Measurements from ENCODE around the gene GLCCI1.
A peak's percentile ranks its signal among the peaks of the same experiment; 100 is the strongest.

Gene GLCCI1

DNA sequence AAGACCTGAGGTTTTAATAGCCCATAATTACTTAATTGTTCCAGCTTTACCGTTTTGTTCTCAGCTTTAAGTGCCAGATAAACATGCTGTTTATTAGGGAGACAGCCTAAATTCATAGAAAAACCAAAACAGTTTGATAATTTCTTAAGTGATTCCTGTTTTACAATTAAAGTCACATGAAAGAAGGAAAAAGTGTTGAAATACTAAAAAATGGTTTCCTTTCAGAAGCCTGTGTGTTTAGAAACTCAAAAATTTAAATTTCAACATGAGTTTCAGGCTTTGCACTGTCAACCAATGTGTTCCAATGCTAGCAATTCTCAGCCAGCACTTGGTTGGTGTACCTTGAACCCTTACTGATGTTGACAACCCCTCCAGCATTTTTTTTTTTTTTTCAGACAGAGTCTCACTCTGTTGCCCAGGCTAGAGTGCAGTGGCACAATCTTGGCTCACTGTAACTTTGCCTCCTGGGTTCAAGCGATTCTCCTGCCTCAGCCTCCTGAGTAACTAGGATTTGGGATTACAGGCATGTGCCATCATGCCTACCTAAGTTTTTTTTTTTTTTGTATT lies 158.1 kb downstream of the GLCCI1 start:
- Histone ChIP-seq H3K9ac (ENCODE audit: low read depth, low read length, poor library complexity, severe bottlenecking) (peak overlapping the region; percentile 70), H3K4me2 (ENCODE audit: low read depth, low read length, poor library complexity, severe bottlenecking) (peak overlapping the region; percentile 54), H3K9me3 (ENCODE audit: insufficient read depth, low read depth, low read length) (no peaks in the 10 kb centered on the region), H3K4me1 (ENCODE audit: insufficient read depth, low read length, poor library complexity, severe bottlenecking) (peaks cover 71% of the 10 kb centered on the region), H3K9me2 (replicated peaks; ENCODE audit: low read depth, low read length) (no peaks in the 10 kb centered on the region), H3K36me3 (ENCODE audit: insufficient read depth, low read length) (no peaks in the 10 kb centered on the region), H2AFZ (ENCODE audit: low read length) (peak overlapping the region; percentile 14; the same call in 1 of the 2 replicates), H3K79me2 (ENCODE audit: insufficient read depth, low read length) (no peaks in the 10 kb centered on the region), H3K4me3 (ENCODE audit: low read length, poor library complexity, severe bottlenecking) (no peak overlapping the region), H3K27me3 (ENCODE audit: insufficient read depth, low read length, poor library complexity, severe bottlenecking) (no peaks in the 10 kb centered on the region), H3F3A (ENCODE audit: low read depth) (peaks cover 6% of the 10 kb centered on the region; the same call in 1 of the 2 replicates), H4K20me1 (ENCODE audit: insufficient read depth, low read length, poor library complexity, severe bottlenecking) (no peaks in the 10 kb centered on the region)
- no peak for TF ChIP-seq EZH2phosphoT487 (IDR thresholded peaks at IDR 0.05; ENCODE audit: borderline replicate concordance)
- TF ChIP-seq, protein P1, sequence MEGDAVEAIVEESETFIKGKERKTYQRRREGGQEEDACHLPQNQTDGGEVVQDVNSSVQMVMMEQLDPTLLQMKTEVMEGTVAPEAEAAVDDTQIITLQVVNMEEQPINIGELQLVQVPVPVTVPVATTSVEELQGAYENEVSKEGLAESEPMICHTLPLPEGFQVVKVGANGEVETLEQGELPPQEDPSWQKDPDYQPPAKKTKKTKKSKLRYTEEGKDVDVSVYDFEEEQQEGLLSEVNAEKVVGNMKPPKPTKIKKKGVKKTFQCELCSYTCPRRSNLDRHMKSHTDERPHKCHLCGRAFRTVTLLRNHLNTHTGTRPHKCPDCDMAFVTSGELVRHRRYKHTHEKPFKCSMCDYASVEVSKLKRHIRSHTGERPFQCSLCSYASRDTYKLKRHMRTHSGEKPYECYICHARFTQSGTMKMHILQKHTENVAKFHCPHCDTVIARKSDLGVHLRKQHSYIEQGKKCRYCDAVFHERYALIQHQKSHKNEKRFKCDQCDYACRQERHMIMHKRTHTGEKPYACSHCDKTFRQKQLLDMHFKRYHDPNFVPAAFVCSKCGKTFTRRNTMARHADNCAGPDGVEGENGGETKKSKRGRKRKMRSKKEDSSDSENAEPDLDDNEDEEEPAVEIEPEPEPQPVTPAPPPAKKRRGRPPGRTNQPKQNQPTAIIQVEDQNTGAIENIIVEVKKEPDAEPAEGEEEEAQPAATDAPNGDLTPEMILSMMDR (conservative IDR thresholded peaks at IDR 0.05; ENCODE audit: low read length): no peak

DNA sequence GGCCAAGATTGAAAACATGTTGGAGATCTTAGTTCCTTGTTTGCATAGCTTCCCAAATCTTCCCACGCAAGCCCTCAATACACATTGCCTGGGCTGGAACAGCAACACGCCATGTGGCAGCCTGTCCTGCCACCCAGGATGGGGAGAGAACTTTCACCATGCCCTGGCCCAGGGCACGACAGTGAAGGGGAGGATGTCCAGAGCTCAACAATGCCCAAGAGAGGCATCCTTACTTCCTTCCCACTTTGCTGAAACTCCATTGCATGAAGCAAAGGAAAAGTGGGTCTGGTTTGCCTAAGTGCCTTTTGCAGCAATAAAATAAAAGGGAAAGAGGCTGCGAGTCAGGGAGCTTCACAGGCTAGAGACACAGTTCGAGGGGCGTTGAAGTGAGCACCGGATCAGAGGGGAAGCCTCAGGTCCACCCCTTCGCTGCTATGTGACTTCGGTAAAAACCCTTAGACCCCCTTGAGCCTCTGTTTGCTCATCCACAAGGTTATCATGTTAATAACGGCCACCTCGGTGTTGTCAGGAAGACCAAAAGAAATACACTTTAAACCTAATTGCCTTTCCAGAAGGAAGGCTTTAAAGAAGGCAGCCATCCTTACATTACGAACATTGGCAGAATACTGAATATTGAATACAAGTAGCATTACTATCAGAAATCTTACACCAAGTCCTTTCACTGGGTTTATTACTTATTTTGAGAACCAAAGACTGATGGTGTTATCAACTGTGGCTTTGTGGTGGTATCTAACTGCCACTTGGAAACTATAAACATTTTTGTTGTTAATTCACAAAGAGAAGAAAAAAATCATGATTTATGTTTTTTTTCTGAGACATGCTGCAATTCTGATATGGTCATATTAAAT lies 160.1 kb downstream of the GLCCI1 start:
- Histone ChIP-seq H3K9ac (ENCODE audit: low read depth, low read length, poor library complexity, severe bottlenecking) (peak overlapping the region; percentile 50), H3K36me3 (ENCODE audit: insufficient read depth, low read length) (no peaks in the 10 kb centered on the region), H3K4me1 (ENCODE audit: insufficient read depth, low read length, poor library complexity, severe bottlenecking) (peaks cover 87% of the 10 kb centered on the region), H3K79me2 (ENCODE audit: insufficient read depth, low read length) (no peaks in the 10 kb centered on the region), H2AFZ (ENCODE audit: low read length) (no peak overlapping the region), H4K20me1 (ENCODE audit: insufficient read depth, low read length, poor library complexity, severe bottlenecking) (no peaks in the 10 kb centered on the region), H3K27me3 (ENCODE audit: insufficient read depth, low read length, poor library complexity, severe bottlenecking) (no peaks in the 10 kb centered on the region), H3K4me2 (ENCODE audit: low read depth, low read length, poor library complexity, severe bottlenecking) (peak overlapping the region; percentile 47), H3K9me3 (ENCODE audit: insufficient read depth, low read depth, low read length) (no peaks in the 10 kb centered on the region), H3K4me3 (ENCODE audit: low read length, poor library complexity, severe bottlenecking) (peak overlapping the region; percentile 0), H3K9me2 (replicated peaks; ENCODE audit: low read depth, low read length) (no peaks in the 10 kb centered on the region), H3F3A (ENCODE audit: low read depth) (peaks cover 13% of the 10 kb centered on the region; the same call in 1 of the 2 replicates)
- TF ChIP-seq EZH2phosphoT487 (IDR thresholded peaks at IDR 0.05; ENCODE audit: borderline replicate concordance): no peak

DNA sequence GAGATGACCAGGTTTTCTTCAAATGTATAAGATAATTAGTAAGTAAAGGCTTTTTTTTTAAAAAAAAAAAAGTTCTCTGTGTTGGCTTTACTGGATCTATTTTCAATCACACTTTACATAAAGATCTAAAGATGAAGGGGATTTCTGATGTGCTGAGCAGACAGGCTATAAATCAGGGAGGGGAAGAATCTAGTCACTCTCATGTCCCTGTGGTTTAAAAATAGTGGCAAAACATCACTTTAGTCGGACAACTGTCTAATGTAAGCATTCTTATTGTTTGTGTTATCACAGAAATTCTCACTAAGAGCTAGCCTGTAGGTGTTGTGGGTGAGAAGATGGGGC lies 160.7 kb downstream of the GLCCI1 start:
- no peaks in the 10 kb centered on the region for H4K20me1 ChIP-seq (ENCODE audit: insufficient read depth, low read length, poor library complexity, severe bottlenecking)
- peak overlapping the region; percentile 0 for H3K4me3 ChIP-seq (ENCODE audit: low read length, poor library complexity, severe bottlenecking)
- H3K4me1 ChIP-seq (ENCODE audit: insufficient read depth, low read length, poor library complexity, severe bottlenecking): peaks cover 93% of the 10 kb centered on the region
- TF ChIP-seq, protein P1 (conservative IDR thresholded peaks at IDR 0.05; ENCODE audit: low read length): no peak
- no peak for TF ChIP-seq EZH2phosphoT487 (IDR thresholded peaks at IDR 0.05; ENCODE audit: borderline replicate concordance)
- no peaks in the 10 kb centered on the region for H3K36me3 ChIP-seq (ENCODE audit: insufficient read depth, low read length)
- no peaks in the 10 kb centered on the region for H3K79me2 ChIP-seq (ENCODE audit: insufficient read depth, low read length)
- H3K27me3 ChIP-seq (ENCODE audit: insufficient read depth, low read length, poor library complexity, severe bottlenecking): no peaks in the 10 kb centered on the region
- H2AFZ ChIP-seq (ENCODE audit: low read length): no peak overlapping the region
- H3K9me3 ChIP-seq (ENCODE audit: insufficient read depth, low read depth, low read length): no peaks in the 10 kb centered on the region
- peaks cover 13% of the 10 kb centered on the region; the same call in 1 of the 2 replicates for H3F3A ChIP-seq (ENCODE audit: low read depth)
- peak overlapping the region; percentile 50 for H3K9ac ChIP-seq (ENCODE audit: low read depth, low read length, poor library complexity, severe bottlenecking)
- H3K9me2 ChIP-seq (replicated peaks; ENCODE audit: low read depth, low read length): no peaks in the 10 kb centered on the region
- H3K4me2 ChIP-seq (ENCODE audit: low read depth, low read length, poor library complexity, severe bottlenecking): peak overlapping the region; percentile 47
